MCF 10A (cell line): ENCODE measurements around the gene MVB12B. TPM values are rescaled to one million over a fixed set of nuclear protein-coding genes. Genes with fewer than 3 reads are reported as not detected.

Experiments used
- BruUV-seq: library from RNA; stranded (reverse); fragments of 400-500 nt; replicated peaks from 2 replicates; lab custom pipeline; 2021; lab: Mats Ljungman, UMichigan
- CTCF ChIA-PET: fragments of 300-600 bp; sonication (Branson Sonifier 250); formaldehyde crosslinking; extraction: SDS; loops from one replicate; lab custom pipeline; 2021; ENCODE audit warnings: antibody characterized with exemption, inconsistent platforms; lab: Yijun Ruan, JAX
- POLR2A ChIA-PET: fragments of 300-600, 350-650 bp; sonication (Branson Sonifier 250); formaldehyde crosslinking; extraction: SDS; loops from one replicate; lab custom pipeline; 2020; ENCODE audit warnings: antibody characterized with exemption, inconsistent platforms; lab: Yijun Ruan, JAX
- DNase-seq: peaks from one replicate; pipeline ENCODE4 v3.0.0-alpha.2; 2018; ENCODE audit not compliant: unreplicated experiment
- H3K27ac Mint-ChIP-seq: one replicate; pipeline ENCODE4 v1.8.0; 2022; ENCODE audit warnings: mild to moderate bottlenecking, low read depth, mixed read lengths; ENCODE audit not compliant: unreplicated experiment
- H3K27me3 Mint-ChIP-seq: one replicate; pipeline ENCODE4 v1.8.0; 2022; ENCODE audit warnings: mixed read lengths; ENCODE audit not compliant: insufficient read depth, unreplicated experiment
- H3K36me3 Mint-ChIP-seq: one replicate; pipeline ENCODE4 v1.8.0; 2022; ENCODE audit warnings: mild to moderate bottlenecking, moderate library complexity, mixed read lengths; ENCODE audit not compliant: insufficient read depth, unreplicated experiment
- H3K4me1 Mint-ChIP-seq: one replicate; pipeline ENCODE4 v1.8.0; 2022; ENCODE audit warnings: mixed read lengths; ENCODE audit not compliant: insufficient read depth, unreplicated experiment
- H3K4me3 Mint-ChIP-seq: one replicate; pipeline ENCODE4 v1.8.0; 2022; ENCODE audit warnings: mild to moderate bottlenecking, moderate library complexity, mixed read lengths; ENCODE audit not compliant: unreplicated experiment
- H3K9me3 Mint-ChIP-seq: one replicate; pipeline ENCODE4 v1.8.0; 2022; ENCODE audit warnings: mixed read lengths; ENCODE audit not compliant: unreplicated experiment
- intact Hi-C: fragments of 100-400 bp; cut with micrococcal nuclease; formaldehyde crosslinking; loops from 2 replicates; pipeline ENCODE4 v1.14.1; 2022
- total RNA-seq: library from RNA; stranded (reverse); gene quantifications from 2 replicates; pipeline ENCODE4 v1.2.3, GENCODE V29; 2022
- TF ChIP-seq, protein P1 (sequence below): fragments of 200-600 bp; IDR thresholded peaks from one replicate; pipeline ENCODE4 v1.8.0; 2022; ENCODE audit warnings: antibody characterized with exemption, mild to moderate bottlenecking; ENCODE audit not compliant: unreplicated experiment

Gene MVB12B
- total RNA-seq, 1 experiment from 2014 or later: 5.5 TPM

DNA sequence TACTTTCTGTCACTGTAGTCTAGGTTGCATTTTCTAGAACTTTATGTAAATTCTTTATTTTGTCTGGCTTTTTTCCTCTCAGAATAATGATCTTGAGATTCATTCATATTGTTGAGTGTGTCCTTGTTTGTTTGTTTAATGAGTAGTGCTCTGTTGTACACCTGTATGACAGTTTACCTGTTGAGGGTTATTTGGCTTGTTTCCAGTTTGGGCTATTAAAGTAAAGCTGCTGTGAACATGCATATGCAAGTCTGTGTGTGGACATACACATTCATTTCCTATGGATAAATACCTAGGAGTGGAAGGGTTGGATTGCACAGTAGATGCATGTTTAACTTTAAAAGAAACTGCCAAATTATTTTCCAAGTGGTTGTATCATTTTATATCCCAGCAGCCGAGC, 30.4 kb downstream of the MVB12B start:
- Mint-ChIP-seq H3K9me3 (peaks cover 18% of the 10 kb centered on the region), H3K4me1 (no peaks in the 10 kb centered on the region), H3K27ac (no peak overlapping the region), H3K36me3 (peaks cover 10% of the 10 kb centered on the region), H3K4me3 (no peak overlapping the region), H3K27me3 (no peaks in the 10 kb centered on the region)
- TF ChIP-seq, protein P1, sequence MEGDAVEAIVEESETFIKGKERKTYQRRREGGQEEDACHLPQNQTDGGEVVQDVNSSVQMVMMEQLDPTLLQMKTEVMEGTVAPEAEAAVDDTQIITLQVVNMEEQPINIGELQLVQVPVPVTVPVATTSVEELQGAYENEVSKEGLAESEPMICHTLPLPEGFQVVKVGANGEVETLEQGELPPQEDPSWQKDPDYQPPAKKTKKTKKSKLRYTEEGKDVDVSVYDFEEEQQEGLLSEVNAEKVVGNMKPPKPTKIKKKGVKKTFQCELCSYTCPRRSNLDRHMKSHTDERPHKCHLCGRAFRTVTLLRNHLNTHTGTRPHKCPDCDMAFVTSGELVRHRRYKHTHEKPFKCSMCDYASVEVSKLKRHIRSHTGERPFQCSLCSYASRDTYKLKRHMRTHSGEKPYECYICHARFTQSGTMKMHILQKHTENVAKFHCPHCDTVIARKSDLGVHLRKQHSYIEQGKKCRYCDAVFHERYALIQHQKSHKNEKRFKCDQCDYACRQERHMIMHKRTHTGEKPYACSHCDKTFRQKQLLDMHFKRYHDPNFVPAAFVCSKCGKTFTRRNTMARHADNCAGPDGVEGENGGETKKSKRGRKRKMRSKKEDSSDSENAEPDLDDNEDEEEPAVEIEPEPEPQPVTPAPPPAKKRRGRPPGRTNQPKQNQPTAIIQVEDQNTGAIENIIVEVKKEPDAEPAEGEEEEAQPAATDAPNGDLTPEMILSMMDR: no peak
- no TSS peak for BruUV-seq
- POLR2A ChIA-PET: no interaction called here
- CTCF ChIA-PET: interaction anchor here (0.6 to 0.8 kb wide), 2 partner anchors 10 to 166 kb away, joined by 3 read pairs; no protein-coding TSS in a partner anchor
- intact Hi-C loops: no loop called here
- DNase-seq: no peak

DNA sequence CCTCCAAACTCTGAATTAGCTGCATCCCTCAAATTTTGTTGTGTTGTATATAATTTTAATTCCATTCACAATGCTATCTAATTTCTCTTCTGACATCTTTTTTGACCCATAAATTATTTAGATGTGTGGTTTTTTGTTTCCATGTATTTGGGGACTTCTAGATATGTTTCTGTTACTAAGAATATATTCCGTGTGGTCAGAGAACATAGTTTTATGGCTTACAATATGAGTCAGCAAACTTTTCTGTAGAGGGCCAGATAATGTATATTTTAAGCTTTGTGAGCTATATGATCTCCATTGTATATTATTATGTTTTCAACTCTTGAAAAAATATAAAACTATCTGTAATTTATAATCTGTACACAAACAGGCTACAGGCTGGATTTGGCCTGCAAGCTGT, 33.4 kb downstream of the MVB12B start:
- H3K4me1 Mint-ChIP-seq: no peaks in the 10 kb centered on the region
- H3K27me3 Mint-ChIP-seq: no peaks in the 10 kb centered on the region
- TF ChIP-seq, protein P1: no peak
- peaks cover 10% of the 10 kb centered on the region for H3K36me3 Mint-ChIP-seq
- no peak overlapping the region for H3K4me3 Mint-ChIP-seq
- ChIA-PET CTCF (no interaction called here), POLR2A (interaction anchor here (0.7 kb wide), 1 partner anchor 285 kb away, joined by 5 read pairs; no protein-coding TSS in a partner anchor)
- no peak overlapping the region for H3K27ac Mint-ChIP-seq
- no peak for DNase-seq
- peaks cover 29% of the 10 kb centered on the region for H3K9me3 Mint-ChIP-seq
- no TSS peak for BruUV-seq
- intact Hi-C loops: no loop called here

DNA sequence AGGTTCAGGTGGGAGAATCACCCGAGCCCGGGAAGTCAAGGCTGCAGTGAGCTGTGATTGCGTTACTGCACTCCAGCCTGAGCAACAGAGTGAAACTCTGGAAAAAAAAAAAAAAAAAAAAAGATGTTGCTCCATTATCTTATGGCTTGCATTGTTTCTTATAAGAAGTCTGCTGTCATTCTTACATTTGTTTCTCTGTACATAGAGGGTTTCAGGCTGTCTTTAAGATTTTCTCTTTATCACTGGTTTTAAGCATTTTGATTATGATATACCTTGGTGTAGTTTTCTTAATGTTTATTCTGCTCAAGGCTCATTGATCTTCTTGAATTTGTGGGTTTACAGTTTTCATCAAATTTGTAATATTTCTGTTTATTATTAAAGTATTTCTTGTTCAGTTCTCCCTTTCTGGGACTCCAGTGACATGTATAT, 35.2 kb downstream of the MVB12B start:
- Mint-ChIP-seq H3K9me3 (peaks cover 29% of the 10 kb centered on the region), H3K4me1 (peaks cover 3% of the 10 kb centered on the region), H3K27ac (no peak overlapping the region), H3K36me3 (peaks cover 10% of the 10 kb centered on the region), H3K27me3 (no peaks in the 10 kb centered on the region), H3K4me3 (no peak overlapping the region)
- BruUV-seq: no TSS peak
- POLR2A ChIA-PET: interaction anchor here (0.6 kb wide), 1 partner anchor 38 kb away, joined by 3 read pairs; no protein-coding TSS in a partner anchor
- CTCF ChIA-PET: interaction anchor here (0.5 to 0.8 kb wide), 4 partner anchors 34 to 771 kb away, joined by 3 read pairs; no protein-coding TSS in a partner anchor
- intact Hi-C loops: no loop called here
- TF ChIP-seq, protein P1: no peak
- no peak for DNase-seq

DNA sequence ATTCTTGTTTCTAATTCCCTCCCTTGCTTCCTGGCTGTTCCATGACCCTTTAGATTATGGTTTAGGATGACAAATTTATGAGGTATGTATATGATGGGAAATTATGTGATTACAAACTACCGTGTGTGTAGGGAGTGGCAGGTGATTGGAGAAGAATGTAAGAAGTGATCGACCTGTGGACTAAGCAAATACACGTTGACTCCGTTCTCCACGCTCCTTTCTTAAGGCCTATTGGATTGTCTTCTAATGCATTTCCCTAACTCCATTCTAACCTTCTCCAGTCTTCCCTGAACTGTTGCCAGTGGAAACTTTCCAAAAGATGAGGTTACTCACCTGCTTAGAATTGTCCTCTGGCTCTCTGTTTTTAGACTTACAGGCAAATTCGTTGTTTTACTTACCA, 36.6 kb downstream of the MVB12B start:
- H3K4me1 Mint-ChIP-seq: peaks cover 13% of the 10 kb centered on the region
- POLR2A ChIA-PET: no interaction called here
- TF ChIP-seq, protein P1: no peak
- CTCF ChIA-PET: no interaction called here
- peaks cover 10% of the 10 kb centered on the region for H3K36me3 Mint-ChIP-seq
- no TSS peak for BruUV-seq
- DNase-seq: no peak
- H3K9me3 Mint-ChIP-seq: peaks cover 29% of the 10 kb centered on the region
- no peak overlapping the region for H3K27ac Mint-ChIP-seq
- H3K4me3 Mint-ChIP-seq: no peak overlapping the region
- intact Hi-C loops: no loop called here
- H3K27me3 Mint-ChIP-seq: no peaks in the 10 kb centered on the region
